Neutrophil (primary cell): Measurements from ENCODE around the gene LRRC73.

Experiments
- H3K27ac ChIP-seq: fragments of 200-600 bp; sonication (generic); 2 replicates; pipeline ENCODE4 v1.5.1; 2016; ENCODE audit warnings: mild to moderate bottlenecking, moderate library complexity
- H3K27me3 ChIP-seq: fragments of 200-600 bp; sonication (generic); 2 replicates; pipeline ENCODE4 v1.6.0; 2016; ENCODE audit warnings: mild to moderate bottlenecking
- H3K36me3 ChIP-seq: fragments of 200-600 bp; sonication (generic); 2 replicates; pipeline ENCODE4 v1.5.1; 2017
- H3K4me1 ChIP-seq, 2 experiments: fragments of 200-600 bp in 1 of 2; sonication (generic) in 1 of 2; 1 replicate in 1 of 2; 2 replicates in 1 of 2; pipeline versions ENCODE4 v1.5.1 to v1.6.1; 2013 to 2016; ENCODE audit warnings: low read depth in 1 of 2, low read length in 1 of 2, mild to moderate bottlenecking in 1 of 2, moderate library complexity in 1 of 2; ENCODE audit not compliant: control insufficient read depth in 1 of 2, insufficient read depth in 1 of 2
- H3K4me3 ChIP-seq, 2 experiments: fragments of 200-600 bp in 1 of 2; sonication (generic) in 1 of 2; 1 replicate in 1 of 2; 2 replicates in 1 of 2; pipeline ENCODE4 v1.5.1; 2013 to 2016; ENCODE audit warnings: low read depth in 1 of 2, low read length in 1 of 2, mild to moderate bottlenecking in 1 of 2, moderate library complexity in 1 of 2
- H3K9me3 ChIP-seq: fragments of 200-600 bp; sonication (generic); 2 replicates; pipeline ENCODE4 v1.5.1; 2016
- TF ChIP-seq, protein P1 (sequence below): fragments of 200-600 bp; sonication (generic); IDR thresholded peaks from 2 replicates; pipeline ENCODE4 v1.5.1; 2016; ENCODE audit warnings: antibody characterized with exemption

Gene LRRC73

GRCh38 chr6:43497689-43498088, 12.5 kb downstream of the LRRC73 start:
- TF ChIP-seq, protein P1, sequence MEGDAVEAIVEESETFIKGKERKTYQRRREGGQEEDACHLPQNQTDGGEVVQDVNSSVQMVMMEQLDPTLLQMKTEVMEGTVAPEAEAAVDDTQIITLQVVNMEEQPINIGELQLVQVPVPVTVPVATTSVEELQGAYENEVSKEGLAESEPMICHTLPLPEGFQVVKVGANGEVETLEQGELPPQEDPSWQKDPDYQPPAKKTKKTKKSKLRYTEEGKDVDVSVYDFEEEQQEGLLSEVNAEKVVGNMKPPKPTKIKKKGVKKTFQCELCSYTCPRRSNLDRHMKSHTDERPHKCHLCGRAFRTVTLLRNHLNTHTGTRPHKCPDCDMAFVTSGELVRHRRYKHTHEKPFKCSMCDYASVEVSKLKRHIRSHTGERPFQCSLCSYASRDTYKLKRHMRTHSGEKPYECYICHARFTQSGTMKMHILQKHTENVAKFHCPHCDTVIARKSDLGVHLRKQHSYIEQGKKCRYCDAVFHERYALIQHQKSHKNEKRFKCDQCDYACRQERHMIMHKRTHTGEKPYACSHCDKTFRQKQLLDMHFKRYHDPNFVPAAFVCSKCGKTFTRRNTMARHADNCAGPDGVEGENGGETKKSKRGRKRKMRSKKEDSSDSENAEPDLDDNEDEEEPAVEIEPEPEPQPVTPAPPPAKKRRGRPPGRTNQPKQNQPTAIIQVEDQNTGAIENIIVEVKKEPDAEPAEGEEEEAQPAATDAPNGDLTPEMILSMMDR = no peak
- Histone ChIP-seq H3K9me3 (no peaks in the 10 kb centered on the region), H3K4me3 (no peak overlapping the region), H3K27ac (no peak overlapping the region), H3K4me1 (peaks cover 8 to 10% of the 10 kb centered on the region in 2 experiments), H3K36me3 (peaks cover 68% of the 10 kb centered on the region), H3K27me3 (no peaks in the 10 kb centered on the region)

DNA sequence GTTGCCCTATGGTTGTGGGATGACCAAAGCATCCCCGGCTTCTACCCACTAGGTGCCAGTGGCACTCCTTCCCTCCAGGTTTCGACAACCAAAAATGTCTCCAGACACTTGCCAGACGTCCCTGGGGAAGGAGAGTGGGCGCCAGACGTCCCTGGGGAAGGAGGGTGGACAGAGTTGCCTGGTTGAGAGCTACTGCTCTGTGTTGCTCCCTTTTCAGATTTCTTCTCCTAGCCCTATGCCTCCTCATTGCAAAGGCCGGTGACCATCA, 13.1 kb downstream of the LRRC73 start:
- no peaks in the 10 kb centered on the region for H3K27me3 ChIP-seq
- H3K9me3 ChIP-seq = no peaks in the 10 kb centered on the region
- H3K4me1 ChIP-seq = peaks cover 8 to 10% of the 10 kb centered on the region in 2 experiments
- TF ChIP-seq, protein P1 = no peak
- no peak overlapping the region for H3K27ac ChIP-seq
- H3K36me3 ChIP-seq = peaks cover 62% of the 10 kb centered on the region
- no peak overlapping the region for H3K4me3 ChIP-seq

DNA sequence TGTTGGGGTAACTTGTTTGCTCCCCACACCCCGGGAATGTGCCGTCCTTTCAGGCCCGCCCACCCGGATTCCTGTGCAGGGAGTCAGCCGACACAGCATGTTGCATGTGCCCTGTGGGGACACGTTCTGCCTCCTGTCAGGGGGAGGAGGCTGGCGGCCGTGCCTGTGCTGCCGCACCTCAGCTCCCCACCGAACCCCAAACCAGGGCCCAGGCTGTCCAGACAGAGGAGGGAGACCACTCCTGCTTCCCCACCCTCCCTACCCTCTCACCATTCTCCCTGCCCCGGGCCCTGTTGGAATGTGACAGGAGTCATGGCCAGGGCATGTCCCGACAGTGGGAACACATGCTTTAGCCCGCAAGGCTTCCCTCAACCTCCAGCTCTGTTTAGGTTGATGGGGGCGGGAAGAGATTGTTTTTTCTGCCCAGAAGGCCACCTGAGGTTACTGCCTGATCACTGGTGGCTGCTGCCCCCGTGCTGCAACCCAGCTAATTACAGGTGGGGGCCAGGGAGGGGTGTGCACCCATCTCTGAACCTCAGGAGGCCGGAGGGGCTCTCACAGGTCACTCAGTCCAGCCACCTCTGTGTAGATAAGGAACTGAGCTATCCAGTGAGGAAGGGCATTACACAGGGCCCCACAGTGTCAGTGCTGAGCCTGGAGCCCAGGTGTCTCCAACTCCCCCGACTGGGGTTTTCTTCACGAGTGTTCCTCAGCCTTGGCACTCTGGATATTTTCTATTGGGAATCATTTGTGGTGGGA, 13.6 kb downstream of the LRRC73 start:
- Histone ChIP-seq H3K27ac (no peak overlapping the region), H3K36me3 (peaks cover 57% of the 10 kb centered on the region), H3K27me3 (no peaks in the 10 kb centered on the region), H3K4me3 (no peak overlapping the region), H3K9me3 (no peaks in the 10 kb centered on the region), H3K4me1 (peaks cover 8 to 10% of the 10 kb centered on the region in 2 experiments)
- TF ChIP-seq, protein P1 = no peak

DNA sequence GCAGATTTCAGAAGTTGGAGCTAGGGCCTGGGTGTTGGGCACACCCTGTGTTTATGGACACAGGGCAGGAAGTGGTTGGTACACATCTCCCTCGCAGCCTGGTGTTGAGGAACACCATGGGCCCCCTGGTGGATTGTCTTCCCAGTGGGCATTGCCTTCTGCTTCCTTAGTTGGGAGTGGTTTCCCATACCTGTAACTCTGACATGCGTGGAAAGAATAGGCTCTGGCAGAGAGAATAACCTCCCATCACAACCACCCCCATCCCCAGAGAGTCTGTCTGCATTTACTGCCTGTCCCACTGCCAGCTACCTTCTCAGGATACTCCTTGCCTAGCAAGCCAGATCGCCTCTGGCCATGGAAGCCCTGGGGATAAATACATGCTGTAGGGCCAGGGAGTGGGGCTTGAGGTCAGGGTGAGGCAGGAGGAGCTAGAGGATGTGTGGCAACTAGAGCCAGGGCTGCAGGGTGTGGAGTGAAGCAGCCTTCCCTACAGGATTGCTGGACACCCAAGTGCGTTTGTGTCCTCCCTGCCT, 14.7 kb downstream of the LRRC73 start:
- H3K27ac ChIP-seq = no peak overlapping the region
- H3K9me3 ChIP-seq = no peaks in the 10 kb centered on the region
- TF ChIP-seq, protein P1 = no peak
- peaks cover 8 to 10% of the 10 kb centered on the region in 2 experiments for H3K4me1 ChIP-seq
- H3K27me3 ChIP-seq = no peaks in the 10 kb centered on the region
- H3K4me3 ChIP-seq = no peak overlapping the region
- H3K36me3 ChIP-seq = peaks cover 46% of the 10 kb centered on the region

- H3K9me3 ChIP-seq = no peaks in the 10 kb centered on the region
- no peaks in the 10 kb centered on the region for H3K27me3 ChIP-seq
- H3K4me1 ChIP-seq = peaks cover 8 to 10% of the 10 kb centered on the region in 2 experiments
- no peak overlapping the region for H3K27ac ChIP-seq
- H3K4me3 ChIP-seq = no peak overlapping the region
- TF ChIP-seq, protein P1 = no peak
- H3K36me3 ChIP-seq = peaks cover 41% of the 10 kb centered on the region
Observed at GRCh38 chr6:43494766-43495165, 15.4 kb downstream of the LRRC73 start.
